RPMI7951 (cell line): ENCODE measurements around the gene CSH2. TPM values are rescaled to one million over a fixed set of nuclear protein-coding genes. Genes with fewer than 3 reads are reported as not detected.

Experiments used
- DNase-seq: peaks from one replicate; pipeline ENCODE4 v3.0.0-alpha.2; 2012; ENCODE audit warnings: low read depth
- total RNA-seq: library from RNA; depleted of rRNA; stranded (reverse); fragments of >200 nt; shearing (Covaris generic); gene quantifications from 2 replicates; pipeline ENCODE4 v1.2.3, GENCODE V29; 2014

CSH2 gene
- total RNA-seq, 1 experiment from 2014 or later, result not detected

- DNase-seq, result no peak
Measured at GRCh38 chr17:63855185-63855584, 18.3 kb downstream of the CSH2 start.

GRCh38 chr17:63854709-63855108 is 18.8 kb downstream of the CSH2 start:
- no peak for DNase-seq

GRCh38 chr17:63853260-63853659 is 20.2 kb downstream of the CSH2 start:
- DNase-seq, result no peak

GRCh38 chr17:63850401-63850800 is 23.1 kb downstream of the CSH2 start:
- DNase-seq, result no peak

GRCh38 chr17:63848834-63849689 is 24.4 kb downstream of the CSH2 start:
- DNase-seq, result peak; percentile 90

- no peak for DNase-seq
Measured at GRCh38 chr17:63847525-63848249, 25.8 kb downstream of the CSH2 start.

- DNase-seq, result no peak
Measured at GRCh38 chr17:63845509-63845908, 28.0 kb downstream of the CSH2 start.

- no peak for DNase-seq
Measured at GRCh38 chr17:63843910-63844677, 29.4 kb downstream of the CSH2 start.

GRCh38 chr17:63843387-63843888 is 30.0 kb downstream of the CSH2 start:
- peak; percentile 83 for DNase-seq

- DNase-seq, result peak; percentile 97
Measured at GRCh38 chr17:63842540-63843386, 30.7 kb downstream of the CSH2 start, which contains the start of gene SMARCD2. Gene SMARCD2, minus strand, starts transcription at chr17:63842685. Its CDS starts 11 bp downstream, at chr17:63842674.

GRCh38 chr17:63842173-63842539 is 31.3 kb downstream of the CSH2 start:
- DNase-seq, result no peak

GRCh38 chr17:63841350-63842172 is 31.9 kb downstream of the CSH2 start:
- DNase-seq, result peak; percentile 56

GRCh38 chr17:63840591-63841349 is 32.7 kb downstream of the CSH2 start:
- peak; percentile 54 for DNase-seq

- no peak for DNase-seq
Measured at GRCh38 chr17:63838631-63839171, 34.8 kb downstream of the CSH2 start.

GRCh38 chr17:63837962-63838600 is 35.4 kb downstream of the CSH2 start:
- no peak for DNase-seq

GRCh38 chr17:63837480-63837879 is 36.0 kb downstream of the CSH2 start:
- no peak for DNase-seq

- DNase-seq, result no peak
Measured at GRCh38 chr17:63836811-63837210, 36.7 kb downstream of the CSH2 start.

- no peak for DNase-seq
Measured at GRCh38 chr17:63835167-63835720, 38.2 kb downstream of the CSH2 start.
